CD14-positive monocyte (primary cell): Measurements from ENCODE around the gene OXCT2. TPM values are rescaled to one million over a fixed set of nuclear protein-coding genes. Genes with fewer than 3 reads are reported as not detected.
"Not testable (repeated sequence)": the region's sequence is repeated elsewhere in the genome, so short reads cannot be mapped to it uniquely, and the experiment has no call there.

Experiments
- DNase-seq, 3 donors: peaks; one replicate each; pipeline ENCODE4 v3.0.0-alpha.2; 2011 to 2022
- H2AFZ ChIP-seq: 2 replicates; pipeline ENCODE4 v1.6.0; 2012; ENCODE audit warnings: mild to moderate bottlenecking, low read depth, low read length, inconsistent platforms; ENCODE audit not compliant: insufficient read depth, poor library complexity, severe bottlenecking
- H3K27ac ChIP-seq, 2 donors: 1 replicate in 1 of 2; 2 replicates in 1 of 2; pipeline ENCODE4 v1.5.1; 2012 to 2013; ENCODE audit warnings: low read length in 2 of 2, control low read depth in 1 of 2, inconsistent platforms in 1 of 2, low read depth in 1 of 2, mild to moderate bottlenecking in 1 of 2
- H3K27me3 ChIP-seq, 2 donors: one replicate each; pipeline versions ENCODE4 v1.6.0 to v1.6.1; 2011 to 2013; ENCODE audit warnings: low read length in 2 of 2; ENCODE audit not compliant: control insufficient read depth in 2 of 2, insufficient read depth in 2 of 2
- H3K36me3 ChIP-seq, 2 donors: replicated peaks in 1 of 2; 1 replicate in 1 of 2; 2 replicates in 1 of 2; pipeline versions ENCODE4 v1.5.1 to v1.6.1; 2012 to 2013; ENCODE audit warnings: low read length in 2 of 2, control low read depth in 1 of 2, inconsistent platforms in 1 of 2, mild to moderate bottlenecking in 1 of 2; ENCODE audit not compliant: insufficient read depth in 2 of 2, control insufficient read depth in 1 of 2
- H3K4me1 ChIP-seq, 2 donors: 1 replicate in 1 of 2; 2 replicates in 1 of 2; pipeline versions ENCODE4 v1.5.1 to v1.6.1; 2012 to 2013; ENCODE audit warnings: low read length in 2 of 2, control low read depth in 1 of 2, inconsistent platforms in 1 of 2, mild to moderate bottlenecking in 1 of 2, moderate library complexity in 1 of 2; ENCODE audit not compliant: insufficient read depth in 2 of 2, control insufficient read depth in 1 of 2
- H3K4me2 ChIP-seq: replicated peaks from 2 replicates; pipeline ENCODE3; 2012; ENCODE audit warnings: low read length, moderate library complexity, mild to moderate bottlenecking; ENCODE audit not compliant: poor library complexity, severe bottlenecking; ENCODE audit errors: extremely low read depth
- H3K4me3 ChIP-seq, 3 experiments: fragments of 200-600 bp in 1 of 3; sonication (generic) in 1 of 3; replicated peaks in 1 of 3; 1 replicate in 2 of 3; 2 replicates in 1 of 3; pipeline ENCODE4 v1.5.1; 2011 to 2013; ENCODE audit warnings: low read length in 3 of 3, mild to moderate bottlenecking in 3 of 3, control low read depth in 2 of 3, low read depth in 2 of 3, inconsistent platforms in 1 of 3, moderate library complexity in 1 of 3
- H3K79me2 ChIP-seq: 2 replicates; pipeline ENCODE4 v1.6.0; 2012; ENCODE audit warnings: mild to moderate bottlenecking, control low read depth, inconsistent platforms, low read length, moderate library complexity; ENCODE audit not compliant: insufficient read depth
- H3K9ac ChIP-seq: 2 replicates; pipeline ENCODE4 v1.6.0; 2017; ENCODE audit warnings: low read length, mild to moderate bottlenecking; ENCODE audit not compliant: insufficient read depth, poor library complexity, severe bottlenecking
- H3K9me3 ChIP-seq, 2 donors: replicated peaks in 1 of 2; 1 replicate in 1 of 2; 2 replicates in 1 of 2; pipeline versions ENCODE4 v1.5.1 to v1.6.1; 2012 to 2013; ENCODE audit warnings: low read length in 2 of 2, control low read depth in 1 of 2; ENCODE audit not compliant: control insufficient read depth in 1 of 2, insufficient read depth in 1 of 2
- H4K20me1 ChIP-seq: 2 replicates; pipeline ENCODE4 v1.6.0; 2012; ENCODE audit warnings: mild to moderate bottlenecking, low read length, control low read depth, moderate library complexity; ENCODE audit not compliant: insufficient read depth
- H3K27ac Mint-ChIP-seq, 7 donors: one replicate each; pipeline ENCODE4 v1.8.0; 2020; ENCODE audit warnings: mild to moderate bottlenecking in 7 of 7, mixed read lengths in 7 of 7, moderate library complexity in 6 of 7, inconsistent platforms in 2 of 7
- H3K27me3 Mint-ChIP-seq, 3 donors: one replicate each; pipeline ENCODE4 v1.8.0; 2021 to 2022; ENCODE audit warnings: low read depth in 3 of 3, mild to moderate bottlenecking in 3 of 3, mixed read lengths in 3 of 3, moderate library complexity in 3 of 3, inconsistent platforms in 1 of 3
- H3K36me3 Mint-ChIP-seq, 2 donors: one replicate each; pipeline ENCODE4 v1.8.0; 2020; ENCODE audit warnings: mixed read lengths in 2 of 2, inconsistent platforms in 1 of 2, mild to moderate bottlenecking in 1 of 2
- H3K4me1 Mint-ChIP-seq: one replicate; pipeline ENCODE4 v1.8.0; 2020; ENCODE audit warnings: mild to moderate bottlenecking, mixed read lengths
- H3K4me3 Mint-ChIP-seq, 2 donors: one replicate each; pipeline ENCODE4 v1.8.0; 2020; ENCODE audit warnings: mild to moderate bottlenecking in 2 of 2, mixed read lengths in 2 of 2, moderate library complexity in 1 of 2
- H3K9me3 Mint-ChIP-seq, 7 donors: one replicate each; pipeline ENCODE4 v1.8.0; 2020 to 2022; ENCODE audit warnings: mixed read lengths in 7 of 7, mild to moderate bottlenecking in 6 of 7, moderate library complexity in 6 of 7, inconsistent platforms in 2 of 7
- CTCF ChIP-seq: fragments of 200-600 bp; IDR thresholded peaks from one replicate; pipeline ENCODE4 v1.8.0; 2022; ENCODE audit warnings: antibody characterized with exemption, mild to moderate bottlenecking
- WGBS: methylation state at CpG from one replicate; pipeline ENCODE4 v1.1.5; 2013; ENCODE audit warnings: missing lambda C conversion rate; ENCODE audit not compliant: insufficient coverage; 5-methylcytosine and 5-hydroxymethylcytosine counted together
- intact Hi-C, 2 donors: fragments of 100-400 bp; cut with micrococcal nuclease; formaldehyde crosslinking; loops; one replicate each; pipeline versions ENCODE4 v1.15.0 to v1.15.1; 2023
- polyA plus RNA-seq, 3 donors: library from polyadenylated mRNA; depleted of rRNA in 1 of 3; unstranded in 2 of 3; stranded (reverse) in 1 of 3; fragments of 300-500 nt in 2 of 3; fragments of >200 nt in 1 of 3; fragmentation: Illumina TruSeq in 2 of 3; gene quantifications; 1 replicate in 2 of 3; 2 replicates in 1 of 3; pipeline ENCODE4 v1.2.3, GENCODE V29; 2012 to 2021

OXCT2 gene
- polyA plus RNA-seq, 3 donors: 0.16 to 1.4 (median 0.38) TPM

- no peaks in the 10 kb centered on the region for H3K79me2 ChIP-seq
- H3K9me3 ChIP-seq: no peaks in the 10 kb centered on the region
- H3K27me3 ChIP-seq: no peaks in the 10 kb centered on the region
- H3K4me2 ChIP-seq: no peak overlapping the region
- no peak overlapping the region for H3K4me3 ChIP-seq
- H3K4me1 ChIP-seq: peaks cover 25 to 29% of the 10 kb centered on the region in 2 donors
- no peaks in the 10 kb centered on the region for H3K36me3 ChIP-seq
- Mint-ChIP-seq H3K4me3 (no peak overlapping the region), H3K9me3 (no peaks in the 10 kb centered on the region), H3K27me3 (peaks cover 1 to 4% (median 3%) of the 10 kb centered on the region in 3 donors), H3K27ac (peak overlapping the region in 1 of 7 donors; percentile 68), H3K4me1 (peaks cover 24% of the 10 kb centered on the region), H3K36me3 (peaks cover 0 to 4% of the 10 kb centered on the region in 2 donors)
- no peak for TF ChIP-seq CTCF
- H2AFZ ChIP-seq: no peak overlapping the region
- peak in 1 of 3 donors; percentile 16 for DNase-seq
- H3K9ac ChIP-seq: no peak overlapping the region
- H4K20me1 ChIP-seq: no peaks in the 10 kb centered on the region
- intact Hi-C loops: loop anchor here (5.0 kb wide), 2 partner anchors 84 to 154 kb away; partner anchors contain the start of gene MYCL (in 2 of the 2)
- WGBS: 94% methylated on average over 2 of the region's 2 CpGs
- no peak overlapping the region for H3K27ac ChIP-seq
Measured at GRCh38 chr1:39818482-39818881, 47.3 kb upstream of the OXCT2 start.

GRCh38 chr1:39817091-39817932, 46.2 kb upstream of the OXCT2 start:
- H3K36me3 Mint-ChIP-seq, H3K79me2 ChIP-seq, H3K36me3 ChIP-seq, H3K27me3 Mint-ChIP-seq, H3K9me3 ChIP-seq, H4K20me1 ChIP-seq, H3K9me3 Mint-ChIP-seq, H3K27me3 ChIP-seq: not testable (repeated sequence)
- H3K27ac ChIP-seq: peak overlapping the region; percentile 73 to 83
- peaks cover 25 to 29% of the 10 kb centered on the region in 2 donors for H3K4me1 ChIP-seq
- H3K4me3 ChIP-seq: peak overlapping the region in 2 of 3 experiments; percentile 32 to 61
- H2AFZ ChIP-seq: peak overlapping the region; percentile 50
- DNase-seq: peak; percentile 91 to 98 (median 95)
- H3K4me3 Mint-ChIP-seq: peak overlapping the region; percentile 68
- intact Hi-C loops: loop anchor here (2.0 to 5.0 kb wide), 4 partner anchors 25 to 155 kb away; partner anchors contain the start of gene MYCL (in 2 of the 2)
- H3K4me2 ChIP-seq: peak overlapping the region; percentile 62
- peak; percentile 42 for TF ChIP-seq CTCF
- WGBS: 16% methylated on average over 7 of the region's 24 CpGs
- H3K9ac ChIP-seq: peak overlapping the region; percentile 59
- peak overlapping the region; percentile 86 to 95 (median 91) for H3K27ac Mint-ChIP-seq
- H3K4me1 Mint-ChIP-seq: peaks cover 24% of the 10 kb centered on the region
